H1 (cell line): ENCODE data around the gene CRABP2.

Experiments used
- BCL11A ChIP-seq, 2 experiments: IDR thresholded peaks; one replicate each; pipeline ENCODE4 v1.6.1; 2011; ENCODE audit warnings: low read depth in 2 of 2, low read length in 2 of 2, mild to moderate bottlenecking in 2 of 2
- CHD1 ChIP-seq: IDR thresholded peaks from 2 replicates; pipeline ENCODE4 v1.6.1; 2012; ENCODE audit warnings: low read depth, low read length, improper control_type of control experiment
- CHD2 ChIP-seq: IDR thresholded peaks from 2 replicates; pipeline ENCODE4 v1.6.1; 2012; ENCODE audit warnings: low read length, improper control_type of control experiment
- CTCF ChIP-seq, 3 experiments: IDR thresholded peaks; 1 replicate in 2 of 3; 2 replicates in 1 of 3; pipeline versions ENCODE4 v1.5.1 to v1.6.1; 2011; ENCODE audit warnings: low read length in 3 of 3, mild to moderate bottlenecking in 3 of 3, inconsistent platforms in 2 of 3, low read depth in 1 of 3, moderate library complexity in 1 of 3; ENCODE audit not compliant: insufficient read depth in 1 of 3; ENCODE audit errors: control extremely low read depth in 1 of 3
- EGR1 ChIP-seq: IDR thresholded peaks from 2 replicates; pipeline ENCODE4 v1.6.1; 2011; ENCODE audit warnings: low read depth, low read length, borderline replicate concordance
- GABPA ChIP-seq: IDR thresholded peaks from 2 replicates; pipeline ENCODE4 v1.6.1; 2011; ENCODE audit warnings: mild to moderate bottlenecking, low read length, moderate library complexity, borderline replicate concordance; ENCODE audit not compliant: insufficient read depth
- KDM1A ChIP-seq: fragments of 200-600, 300-600 bp; sonication (generic); IDR thresholded peaks from 2 replicates; pipeline ENCODE4 v1.7.1; 2016; ENCODE audit warnings: mild to moderate bottlenecking, low read length, borderline replicate concordance
- POLR2A ChIP-seq, 2 experiments: IDR thresholded peaks; 1 replicate in 1 of 2; 2 replicates in 1 of 2; pipeline ENCODE4 v1.6.1; 2011; ENCODE audit warnings: low read depth in 2 of 2, low read length in 2 of 2, mild to moderate bottlenecking in 2 of 2; ENCODE audit errors: control extremely low read depth in 1 of 2
- RAD21 ChIP-seq, 2 experiments: IDR thresholded peaks in 1 of 2; conservative IDR thresholded peaks in 1 of 2; 2 replicates each; pipeline ENCODE4 v1.6.1; 2011; ENCODE audit warnings: low read depth in 2 of 2, low read length in 2 of 2, improper control_type of control experiment in 1 of 2, inconsistent platforms in 1 of 2, mild to moderate bottlenecking in 1 of 2, moderate library complexity in 1 of 2
- RFX5 ChIP-seq: IDR thresholded peaks from 2 replicates; pipeline ENCODE4 v1.6.1; 2011; ENCODE audit warnings: low read depth, low read length, improper control_type of control experiment, borderline replicate concordance
- SIN3A ChIP-seq, 2 experiments: IDR thresholded peaks in 1 of 2; conservative IDR thresholded peaks in 1 of 2; 2 replicates each; pipeline ENCODE4 v1.6.1; 2011 to 2012; ENCODE audit warnings: low read length in 2 of 2, improper control_type of control experiment in 1 of 2, low read depth in 1 of 2, mild to moderate bottlenecking in 1 of 2
- YY1 ChIP-seq: IDR thresholded peaks from 2 replicates; pipeline ENCODE4 v1.6.1; 2011; ENCODE audit warnings: low read depth, mild to moderate bottlenecking, low read length

- TF ChIP-seq POLR2A (IDR thresholded peaks at IDR 0.05; ENCODE audit: control extremely low read depth in 1 of 2, low read depth in 2 of 2, low read length in 2 of 2) (no peak), SIN3A (conservative IDR thresholded peaks at IDR 0.05 in 1 of 2, IDR thresholded peaks at IDR 0.05 in 1 of 2; ENCODE audit: low read depth in 1 of 2, low read length in 2 of 2) (no peak), BCL11A (IDR thresholded peaks at IDR 0.05; ENCODE audit: low read depth in 2 of 2, low read length in 2 of 2) (no peak), CTCF (IDR thresholded peaks at IDR 0.05; ENCODE audit: control extremely low read depth in 1 of 3, insufficient read depth in 1 of 3, low read depth in 1 of 3, low read length in 3 of 3) (no peak), EGR1 (no peak), RFX5 (no peak), CHD2 (no peak), KDM1A (no peak), CHD1 (no peak), YY1 (no peak), GABPA (no peak), RAD21 (IDR thresholded peaks at IDR 0.05 in 1 of 2, conservative IDR thresholded peaks at IDR 0.05 in 1 of 2; ENCODE audit: low read depth in 2 of 2, low read length in 2 of 2) (no peak)
These were observed 25.3 kb downstream of the CRABP2 start for GRCh38 chr1:156680056-156680455.
